ENCODE measurements around the gene DEAF1.

- no peak for TF ChIP-seq CTCF (IDR thresholded peaks at IDR 0.05)
- TF ChIP-seq POLR2A (IDR thresholded peaks at IDR 0.05): no peak
These were observed 29.9 kb upstream of the DEAF1 start for GRCh38 chr11:724778-725386.
